ENCODE measurements around the gene IGF2R.

The IGF2R gene

DNA sequence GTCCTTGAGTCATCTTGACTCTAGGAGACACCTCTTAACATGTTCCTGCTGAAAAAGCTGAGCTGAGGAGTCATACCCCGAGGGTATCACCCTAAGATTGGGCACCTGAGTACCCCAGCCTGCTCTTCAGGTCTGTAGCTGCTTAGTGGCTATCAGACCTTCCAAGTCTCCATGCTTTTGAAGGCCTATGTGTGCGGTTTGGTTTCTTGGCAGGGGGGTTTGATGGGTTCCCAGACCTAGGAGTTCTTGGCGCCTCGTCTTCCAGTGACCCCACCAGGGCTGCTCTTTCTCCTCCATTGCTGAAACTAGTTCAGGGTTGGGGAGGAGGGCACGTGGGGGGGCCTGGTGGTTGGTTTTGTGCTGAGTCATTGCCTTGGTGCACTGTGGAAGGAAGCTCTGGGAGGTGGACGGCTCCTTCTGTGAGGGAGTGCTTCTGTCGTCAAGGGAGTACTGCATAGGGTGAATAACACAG lies 20.1 kb downstream of the IGF2R start:
- no peak for TF ChIP-seq EZH2phosphoT487 (IDR thresholded peaks at IDR 0.05; ENCODE audit: borderline replicate concordance, low read length)
- no peaks in the 10 kb centered on the region for H3K9me2 ChIP-seq (replicated peaks; ENCODE audit: control insufficient read depth, low read length)
- no peak overlapping the region for H3K27ac ChIP-seq (ENCODE audit: low read depth, low read length)
- H3K4me3 ChIP-seq (ENCODE audit: low read length) = no peak overlapping the region
- H3K4me1 ChIP-seq (ENCODE audit: control insufficient read depth, low read length) = no peaks in the 10 kb centered on the region
- H3F3A ChIP-seq (ENCODE audit: control insufficient read depth, insufficient read depth) = no peaks in the 10 kb centered on the region
- H3K4me2 ChIP-seq (ENCODE audit: low read length) = no peak overlapping the region
- peaks cover 5% of the 10 kb centered on the region; the same call in 1 of the 2 replicates for H4K20me1 ChIP-seq (ENCODE audit: control insufficient read depth, insufficient read depth, low read depth, low read length)
- peaks cover 85% of the 10 kb centered on the region for H3K79me2 ChIP-seq (ENCODE audit: control insufficient read depth, low read length)
- H3K9me3 ChIP-seq (ENCODE audit: control insufficient read depth, insufficient read depth, low read length) = no peaks in the 10 kb centered on the region
- H3K27me3 ChIP-seq (ENCODE audit: control insufficient read depth, low read length) = no peaks in the 10 kb centered on the region
- peaks cover 4% of the 10 kb centered on the region; the same call in 1 of the 2 replicates for H3K36me3 ChIP-seq (ENCODE audit: control insufficient read depth, low read length)

- H3K27me3 ChIP-seq (ENCODE audit: control insufficient read depth, low read length) = no peaks in the 10 kb centered on the region
- H3K4me2 ChIP-seq (ENCODE audit: low read length) = no peak overlapping the region
- no peak overlapping the region for H3K27ac ChIP-seq (ENCODE audit: low read depth, low read length)
- H3K36me3 ChIP-seq (ENCODE audit: control insufficient read depth, low read length) = peaks cover 4% of the 10 kb centered on the region; the same call in 1 of the 2 replicates
- no peaks in the 10 kb centered on the region for H3K9me2 ChIP-seq (replicated peaks; ENCODE audit: control insufficient read depth, low read length)
- H3F3A ChIP-seq (ENCODE audit: control insufficient read depth, insufficient read depth) = no peaks in the 10 kb centered on the region
- TF ChIP-seq, protein P1, sequence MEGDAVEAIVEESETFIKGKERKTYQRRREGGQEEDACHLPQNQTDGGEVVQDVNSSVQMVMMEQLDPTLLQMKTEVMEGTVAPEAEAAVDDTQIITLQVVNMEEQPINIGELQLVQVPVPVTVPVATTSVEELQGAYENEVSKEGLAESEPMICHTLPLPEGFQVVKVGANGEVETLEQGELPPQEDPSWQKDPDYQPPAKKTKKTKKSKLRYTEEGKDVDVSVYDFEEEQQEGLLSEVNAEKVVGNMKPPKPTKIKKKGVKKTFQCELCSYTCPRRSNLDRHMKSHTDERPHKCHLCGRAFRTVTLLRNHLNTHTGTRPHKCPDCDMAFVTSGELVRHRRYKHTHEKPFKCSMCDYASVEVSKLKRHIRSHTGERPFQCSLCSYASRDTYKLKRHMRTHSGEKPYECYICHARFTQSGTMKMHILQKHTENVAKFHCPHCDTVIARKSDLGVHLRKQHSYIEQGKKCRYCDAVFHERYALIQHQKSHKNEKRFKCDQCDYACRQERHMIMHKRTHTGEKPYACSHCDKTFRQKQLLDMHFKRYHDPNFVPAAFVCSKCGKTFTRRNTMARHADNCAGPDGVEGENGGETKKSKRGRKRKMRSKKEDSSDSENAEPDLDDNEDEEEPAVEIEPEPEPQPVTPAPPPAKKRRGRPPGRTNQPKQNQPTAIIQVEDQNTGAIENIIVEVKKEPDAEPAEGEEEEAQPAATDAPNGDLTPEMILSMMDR (IDR thresholded peaks at IDR 0.05; ENCODE audit: low read depth, low read length, poor library complexity, severe bottlenecking) = no peak
- TF ChIP-seq EZH2phosphoT487 (IDR thresholded peaks at IDR 0.05; ENCODE audit: borderline replicate concordance, low read length) = no peak
- peaks cover 85% of the 10 kb centered on the region for H3K79me2 ChIP-seq (ENCODE audit: control insufficient read depth, low read length)
- no peak overlapping the region for H3K4me3 ChIP-seq (ENCODE audit: low read length)
- H4K20me1 ChIP-seq (ENCODE audit: control insufficient read depth, insufficient read depth, low read depth, low read length) = no peaks in the 10 kb centered on the region
- no peaks in the 10 kb centered on the region for H3K9me3 ChIP-seq (ENCODE audit: control insufficient read depth, insufficient read depth, low read length)
- H3K4me1 ChIP-seq (ENCODE audit: control insufficient read depth, low read length) = no peaks in the 10 kb centered on the region
These were observed 20.9 kb downstream of the IGF2R start for GRCh38 chr6:159989492-159990480.

DNA sequence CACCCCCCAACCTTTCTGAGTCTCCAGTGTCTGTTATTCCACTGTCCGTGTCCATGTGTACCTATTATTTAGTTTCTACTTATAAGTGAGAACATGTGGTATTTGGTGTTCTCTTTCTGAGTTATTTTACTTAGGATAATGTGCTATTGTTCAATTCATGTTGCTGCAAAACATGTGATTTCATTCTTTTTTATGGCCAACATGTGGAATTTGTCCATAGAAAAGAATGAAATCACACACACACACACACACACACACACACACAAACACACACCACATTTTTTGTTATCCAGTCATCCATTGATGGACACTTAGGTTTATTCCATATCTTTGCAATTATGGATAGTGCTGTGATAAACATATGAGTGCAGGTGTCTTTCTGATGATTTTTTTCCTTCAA lies 23.5 kb downstream of the IGF2R start:
- Histone ChIP-seq H3K9me3 (ENCODE audit: control insufficient read depth, insufficient read depth, low read length) (no peaks in the 10 kb centered on the region), H4K20me1 (ENCODE audit: control insufficient read depth, insufficient read depth, low read depth, low read length) (no peaks in the 10 kb centered on the region), H3K36me3 (ENCODE audit: control insufficient read depth, low read length) (peaks cover 4% of the 10 kb centered on the region; the same call in 1 of the 2 replicates), H3K27me3 (ENCODE audit: control insufficient read depth, low read length) (no peaks in the 10 kb centered on the region), H3K79me2 (ENCODE audit: control insufficient read depth, low read length) (peaks cover 84% of the 10 kb centered on the region), H3K4me1 (ENCODE audit: control insufficient read depth, low read length) (no peaks in the 10 kb centered on the region), H3K9me2 (replicated peaks; ENCODE audit: control insufficient read depth, low read length) (no peaks in the 10 kb centered on the region), H3K4me3 (ENCODE audit: low read length) (no peak overlapping the region), H3K27ac (ENCODE audit: low read depth, low read length) (no peak overlapping the region), H3K4me2 (ENCODE audit: low read length) (no peak overlapping the region), H3F3A (ENCODE audit: control insufficient read depth, insufficient read depth) (no peaks in the 10 kb centered on the region)
- TF ChIP-seq, protein P1 (IDR thresholded peaks at IDR 0.05; ENCODE audit: low read depth, low read length, poor library complexity, severe bottlenecking) = no peak
- no peak for TF ChIP-seq EZH2phosphoT487 (IDR thresholded peaks at IDR 0.05; ENCODE audit: borderline replicate concordance, low read length)

DNA sequence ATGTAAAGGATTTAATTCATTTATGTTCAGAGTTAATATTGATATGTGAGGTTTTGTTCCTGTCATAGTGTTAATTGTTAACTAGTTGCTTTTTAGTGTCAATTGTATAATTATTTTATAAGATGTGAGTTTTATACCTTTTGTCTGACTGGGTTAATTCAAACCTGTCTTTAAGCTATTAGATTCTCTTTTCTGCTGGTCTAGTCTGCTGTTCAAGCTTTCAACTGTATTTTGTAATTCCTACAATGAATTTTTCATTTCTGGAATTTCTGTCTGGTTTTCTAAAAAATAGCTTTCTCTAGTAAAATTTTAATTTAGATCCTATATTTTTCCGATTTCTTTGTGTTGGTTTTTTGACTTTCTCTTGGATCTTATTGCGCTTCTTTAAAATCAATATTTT lies 26.5 kb downstream of the IGF2R start:
- no peak overlapping the region for H3K4me3 ChIP-seq (ENCODE audit: low read length)
- H3K9me3 ChIP-seq (ENCODE audit: control insufficient read depth, insufficient read depth, low read length) = no peaks in the 10 kb centered on the region
- no peaks in the 10 kb centered on the region for H4K20me1 ChIP-seq (ENCODE audit: control insufficient read depth, insufficient read depth, low read depth, low read length)
- H3K27ac ChIP-seq (ENCODE audit: low read depth, low read length) = no peak overlapping the region
- no peak for TF ChIP-seq EZH2phosphoT487 (IDR thresholded peaks at IDR 0.05; ENCODE audit: borderline replicate concordance, low read length)
- TF ChIP-seq, protein P1 (IDR thresholded peaks at IDR 0.05; ENCODE audit: low read depth, low read length, poor library complexity, severe bottlenecking) = no peak
- no peaks in the 10 kb centered on the region for H3F3A ChIP-seq (ENCODE audit: control insufficient read depth, insufficient read depth)
- H3K4me1 ChIP-seq (ENCODE audit: control insufficient read depth, low read length) = no peaks in the 10 kb centered on the region
- H3K36me3 ChIP-seq (ENCODE audit: control insufficient read depth, low read length) = peaks cover 4% of the 10 kb centered on the region
- no peak overlapping the region for H3K4me2 ChIP-seq (ENCODE audit: low read length)
- no peaks in the 10 kb centered on the region for H3K27me3 ChIP-seq (ENCODE audit: control insufficient read depth, low read length)
- no peaks in the 10 kb centered on the region for H3K9me2 ChIP-seq (replicated peaks; ENCODE audit: control insufficient read depth, low read length)
- peaks cover 75% of the 10 kb centered on the region for H3K79me2 ChIP-seq (ENCODE audit: control insufficient read depth, low read length)
